HFF-Myc (cell line): Measurements from ENCODE around the gene BLTP2.

Source experiments
- DNase-seq: peaks from one replicate; pipeline ENCODE4 v3.0.0-alpha.2; 2011; ENCODE audit warnings: low read depth; ENCODE audit errors: extremely low read depth
- H3K4me3 ChIP-seq: replicated peaks from 2 replicates; pipeline ENCODE4 v1.5.1; 2011; ENCODE audit warnings: low read depth, mild to moderate bottlenecking, control low read depth, low read length
- CTCF ChIP-seq: IDR thresholded peaks from 2 replicates; pipeline ENCODE4 v1.5.1; 2012; ENCODE audit warnings: mild to moderate bottlenecking, low read depth, low read length, control low read depth; ENCODE audit errors: missing control alignments

Gene BLTP2

DNA sequence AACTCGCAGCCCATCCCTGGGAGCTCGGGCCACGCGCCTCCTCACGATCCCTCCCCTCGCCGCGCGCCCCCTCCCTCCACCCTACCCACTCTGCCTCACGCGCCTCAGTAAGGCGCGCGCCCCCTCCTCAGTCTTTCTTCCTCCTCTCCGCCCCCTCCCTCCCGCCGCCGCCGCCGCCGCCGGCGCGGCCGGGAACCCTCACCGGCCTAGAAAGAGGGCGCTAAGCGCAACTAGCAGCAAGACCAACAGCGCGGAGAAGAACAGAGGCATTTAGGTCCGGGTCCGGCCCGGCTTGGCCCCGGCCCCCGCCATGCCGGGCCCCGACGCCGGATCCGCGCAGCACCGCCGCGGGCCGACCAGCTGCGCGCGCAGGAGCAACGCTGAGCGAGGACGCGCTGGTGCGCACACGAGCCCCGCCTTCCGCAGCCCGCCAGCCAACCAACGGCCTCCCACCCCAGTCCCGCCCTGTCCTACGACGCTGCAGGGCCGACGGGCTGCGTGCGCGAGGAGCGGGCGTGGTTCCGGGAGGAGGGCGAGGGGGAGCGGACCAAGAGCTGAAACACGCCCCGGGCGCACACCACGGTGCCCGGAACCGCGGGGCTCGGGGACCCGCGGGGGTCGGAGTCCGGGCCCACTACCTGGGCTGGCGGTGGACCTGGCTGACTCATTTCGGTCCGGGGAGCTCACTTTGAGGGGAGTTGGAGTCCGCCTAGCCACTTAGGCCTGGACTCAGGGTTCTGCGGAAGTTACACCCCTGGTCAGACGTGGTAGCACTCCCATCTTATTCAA, at the start of gene BLTP2:
BLTP2 (minus strand) TSS at position 372 of the 789 bp plus-strand sequence; CDS start at position 270, 102 bp downstream.
- peak within 1 kb of the TSS; percentile 93 for H3K4me3 ChIP-seq
- DNase-seq: peak; percentile 64
- TF ChIP-seq CTCF: no peak

- no peak overlapping the region for H3K4me3 ChIP-seq
- DNase-seq: no peak
- no peak for TF ChIP-seq CTCF
These were observed 48.9 kb upstream of the BLTP2 start for GRCh38 chr17:28693869-28694268.

GRCh38 chr17:28689011-28689410, 44.1 kb upstream of the BLTP2 start:
- H3K4me3 ChIP-seq: no peak overlapping the region
- DNase-seq: no peak
- TF ChIP-seq CTCF: no peak

DNA sequence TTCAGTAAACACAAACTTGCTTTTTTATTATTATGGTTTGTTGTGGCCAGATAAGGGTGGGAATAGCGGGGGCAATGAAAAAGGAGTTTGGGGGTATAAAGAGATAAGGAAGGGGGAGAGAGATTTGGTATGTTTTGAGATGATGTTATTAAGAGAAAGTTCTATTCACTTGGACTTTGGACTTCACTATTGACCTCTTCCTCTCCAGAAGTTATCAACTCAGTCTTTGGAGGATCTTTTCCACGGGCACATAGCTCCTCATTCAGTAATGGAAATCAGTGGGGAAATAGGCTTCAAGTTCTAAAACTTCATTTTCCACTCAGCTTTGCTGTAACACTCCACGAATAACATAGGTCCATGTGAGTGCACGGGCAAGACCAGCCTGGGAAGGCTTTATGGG, 43.5 kb upstream of the BLTP2 start:
- no peak for TF ChIP-seq CTCF
- no peak for DNase-seq

GRCh38 chr17:28686296-28686695, 41.3 kb upstream of the BLTP2 start:
- TF ChIP-seq CTCF: no peak
- no peak for DNase-seq

More for the DNA sequence above, 43.5 kb upstream of the BLTP2 start:
- no peak overlapping the region for H3K4me3 ChIP-seq

GRCh38 chr17:28685366-28685765, 40.4 kb upstream of the BLTP2 start:
- no peak for DNase-seq
- no peak overlapping the region for H3K4me3 ChIP-seq

More at GRCh38 chr17:28686296-28686695, 41.3 kb upstream of the BLTP2 start:
- no peak overlapping the region for H3K4me3 ChIP-seq

More at GRCh38 chr17:28685366-28685765, 40.4 kb upstream of the BLTP2 start:
- TF ChIP-seq CTCF: no peak
